Measurements from ENCODE around the gene SASS6.

GRCh38 chr1:100076319-100076718, 56.4 kb downstream of the SASS6 start:
- TF ChIP-seq CTCF (conservative IDR thresholded peaks at IDR 0.05; ENCODE audit: low read length) (no peak), EZH2phosphoT487 (IDR thresholded peaks at IDR 0.05; ENCODE audit: borderline replicate concordance) (no peak)
